ENCODE measurements around the gene DLGAP1. TPM values are rescaled to one million over a fixed set of nuclear protein-coding genes. Genes with fewer than 3 reads are reported as not detected.

DLGAP1 gene
- total and polyA plus RNA-seq, 2 of the 8 experiments (the other 6 are each of a cell fraction or from before 2014, with no cell fraction given) = 11.8 to 16.9 TPM

- H2BK15ac ChIP-seq (ENCODE audit: low read length) = no peak overlapping the region
- no peak overlapping the region for H3K14ac ChIP-seq (ENCODE audit: insufficient read length)
- H2BK120ac ChIP-seq (replicated peaks; ENCODE audit: low read depth, low read length) = no peak overlapping the region
- H3K27me3 ChIP-seq (replicated peaks in 1 of 4; ENCODE audit: control insufficient read depth in 3 of 4, extremely low read depth in 1 of 4, insufficient read depth in 3 of 4, low read length in 3 of 4) = no peaks in the 10 kb centered on the region; a peak in 1 of 7 replicates
- no peak overlapping the region for H3K56ac ChIP-seq (replicated peaks; ENCODE audit: insufficient read length, low read depth, low read length)
- peaks cover 19% of the 10 kb centered on the region for H3K23me2 ChIP-seq (ENCODE audit: low read depth, low read length)
- H2AFZ ChIP-seq (ENCODE audit: low read length) = no peak overlapping the region
- H2BK20ac ChIP-seq (ENCODE audit: low read length) = no peak overlapping the region
- H2BK12ac ChIP-seq (ENCODE audit: low read depth, low read length) = no peak overlapping the region; the same call in 1 of the 2 replicates
- H3K79me1 ChIP-seq (ENCODE audit: low read depth, low read length) = no peaks in the 10 kb centered on the region
- POLR2A ChIA-PET (ENCODE audit: partially characterized antibody) = interaction anchor here (0.5 kb wide), 1 partner anchor 362 kb away, joined by 4 read pairs; no protein-coding TSS in a partner anchor
- H4K5ac ChIP-seq (ENCODE audit: insufficient read length, low read depth, low read length) = no peak overlapping the region
- no peak overlapping the region for H4K8ac ChIP-seq (ENCODE audit: extremely low read depth, insufficient read depth, low read length)
- H3K4ac ChIP-seq (replicated peaks; ENCODE audit: insufficient read length, low read depth, low read length) = no peak overlapping the region
- H3K9me3 ChIP-seq (ENCODE audit: insufficient read depth in 2 of 2, low read depth in 1 of 2, low read length in 1 of 2) = no peaks in the 10 kb centered on the region
- H3K36me3 ChIP-seq (ENCODE audit: control insufficient read depth in 2 of 4, insufficient read depth in 4 of 4, low read length in 3 of 4) = no peaks in the 10 kb centered on the region
- peak overlapping the region; percentile 68; the same call in 1 of the 2 replicates for H3K18ac ChIP-seq (ENCODE audit: extremely low read depth, low read length)
- peaks cover 0 to 19% (median 14%) of the 10 kb centered on the region in 4 experiments; a peak in 4 of 7 replicates for H3K4me1 ChIP-seq (replicated peaks in 1 of 4; ENCODE audit: control insufficient read depth in 3 of 4, insufficient read depth in 4 of 4, low read length in 3 of 4)
- peak overlapping the region; percentile 39 to 84 (median 66); a peak in 5 of 7 replicates for H3K9ac ChIP-seq (replicated peaks in 1 of 4; ENCODE audit: extremely low read depth in 1 of 4, low read depth in 3 of 4, low read length in 3 of 4)
- H3K79me2 ChIP-seq (ENCODE audit: control insufficient read depth in 1 of 2, insufficient read depth in 2 of 2, low read length in 2 of 2) = peaks cover 0 to 52% of the 10 kb centered on the region in 2 experiments; a peak in 3 of 4 replicates
- DNase-seq (ENCODE audit: low read depth in 1 of 2, low spot score in 2 of 2) (no peak), FAIRE-seq (no peak)
- CTCF ChIA-PET (ENCODE audit: partially characterized antibody) = interaction anchor here (1.6 kb wide), 1 partner anchor 333 kb away, joined by 4 read pairs; no protein-coding TSS in a partner anchor
- H3K4me2 ChIP-seq (ENCODE audit: insufficient read depth in 1 of 2, low read depth in 2 of 2, low read length in 2 of 2) = peak overlapping the region; percentile 92 to 95
- H4K20me1 ChIP-seq (replicated peaks in 1 of 2; ENCODE audit: control insufficient read depth in 1 of 2, insufficient read depth in 2 of 2, low read length in 2 of 2) = peaks cover 3 to 7% of the 10 kb centered on the region in 2 experiments
- peak overlapping the region; percentile 85 to 98 (median 90) for H3K4me3 ChIP-seq (ENCODE audit: extremely low read depth in 1 of 4, insufficient read depth in 2 of 4, low read depth in 3 of 4, low read length in 4 of 4)
- no peak overlapping the region for H4K91ac ChIP-seq (replicated peaks; ENCODE audit: insufficient read length, low read length)
- no peak overlapping the region for H3K23ac ChIP-seq (ENCODE audit: insufficient read length)
- no peak overlapping the region for H3K27ac ChIP-seq (ENCODE audit: low read depth, low read length)
- 0 out of 2 replicates have a peak overlapping the region, but pooled peaks have one; percentile 9 for H2BK5ac ChIP-seq (ENCODE audit: low read depth, low read length)
- H2AK5ac ChIP-seq (ENCODE audit: low read depth, low read length) = no peak overlapping the region
- WGBS, 2 experiments (ENCODE audit: extremely low coverage in 1 of 2, insufficient coverage in 1 of 2, insufficient read length in 1 of 2, insufficient replicate concordance in 2 of 2, low coverage in 1 of 2, low lambda C conversion rate in 2 of 2, missing lambda C conversion rate in 1 of 2) = 2% methylated on average over 8 of the region's 8 CpGs; no CpG with 5 or more reads in 1 of the 2 experiments
- TF ChIP-seq BRCA1 (IDR thresholded peaks at IDR 0.05; ENCODE audit: low read depth, low read length) = no peak
Observed at GRCh38 chr18:4453567-4453873, 1.6 kb downstream of the DLGAP1 start.
